C1 segment of cervical spinal cord (tissue), 14 donors: Measurements from ENCODE around the gene CHST9.
"Not testable (repeated sequence)": the region's sequence is repeated elsewhere in the genome, so short reads cannot be mapped to it uniquely, and the experiment has no call there.

Experiments used
- DNase-seq, 14 donors: peaks; one replicate each; lab custom pipeline; 2025; lab: John Stamatoyannopoulos, UW

The CHST9 gene

DNA sequence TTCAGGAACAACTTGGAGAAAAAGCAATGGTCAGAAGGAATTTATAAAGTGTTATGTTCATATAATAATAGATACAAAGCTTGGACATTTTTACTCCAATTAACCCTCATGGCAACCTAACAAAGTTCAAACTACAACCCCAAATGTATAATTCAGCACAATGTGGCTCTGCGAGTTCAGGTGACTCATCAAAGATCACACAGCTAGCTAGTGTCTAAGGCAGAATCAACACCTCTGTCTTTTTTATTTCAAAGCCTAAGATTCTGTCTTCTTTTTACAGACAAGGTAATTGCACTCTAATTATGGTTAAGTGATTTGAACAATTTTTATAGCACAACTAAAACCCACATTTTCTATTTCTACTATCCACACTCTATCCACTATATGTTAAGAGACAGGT, 90.5 kb downstream of the CHST9 start:
- no peak for DNase-seq

- not testable (repeated sequence) for DNase-seq
These were observed 91.8 kb downstream of the CHST9 start for GRCh38 chr18:27093290-27093689.

GRCh38 chr18:27081701-27082100, 103.4 kb downstream of the CHST9 start:
- DNase-seq: no peak

GRCh38 chr18:27075828-27076227, 109.3 kb downstream of the CHST9 start:
- no peak for DNase-seq

DNA sequence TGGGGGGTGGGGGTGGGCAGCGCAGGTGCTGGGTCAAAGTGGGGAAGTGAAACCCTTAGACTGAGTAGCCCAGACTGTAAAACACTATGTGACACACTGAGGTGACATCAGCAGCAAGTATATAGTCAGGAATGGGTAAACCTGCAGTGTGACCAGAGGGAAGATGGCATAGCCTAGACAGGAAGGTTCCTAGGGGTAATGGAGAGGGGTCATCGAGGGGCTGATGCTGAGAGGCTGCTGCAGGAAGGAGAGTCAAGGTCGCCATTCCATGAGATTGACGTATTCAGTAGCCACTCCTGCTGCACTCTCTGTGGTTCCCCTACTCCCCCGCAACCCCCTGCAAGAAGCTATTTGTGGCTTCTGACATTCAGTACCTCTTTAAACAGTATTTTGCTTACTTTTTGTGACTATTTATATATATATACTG, 111.7 kb downstream of the CHST9 start:
- DNase-seq: no peak

- no peak for DNase-seq
These were observed 120.4 kb downstream of the CHST9 start for GRCh38 chr18:27064673-27065072.

DNA sequence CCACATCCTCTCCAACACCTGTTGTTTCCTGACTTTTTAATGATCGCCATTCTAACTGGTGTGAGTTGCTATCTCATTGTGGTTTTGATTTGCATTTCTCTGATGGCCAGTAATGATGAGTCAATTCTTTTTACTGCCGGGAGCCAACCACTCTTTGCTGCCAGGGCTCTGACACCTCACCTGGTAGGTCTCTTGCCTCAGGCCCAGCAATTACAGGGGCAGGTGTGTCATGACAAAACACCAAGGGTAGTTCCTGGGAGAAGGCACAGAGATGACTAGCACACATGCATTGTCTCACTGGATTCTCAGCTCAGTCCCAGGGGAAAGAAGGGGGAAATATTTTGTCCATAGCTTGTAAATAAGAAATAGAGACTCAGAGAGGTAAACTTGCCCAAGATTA, 122.3 kb downstream of the CHST9 start:
- no peak for DNase-seq

DNA sequence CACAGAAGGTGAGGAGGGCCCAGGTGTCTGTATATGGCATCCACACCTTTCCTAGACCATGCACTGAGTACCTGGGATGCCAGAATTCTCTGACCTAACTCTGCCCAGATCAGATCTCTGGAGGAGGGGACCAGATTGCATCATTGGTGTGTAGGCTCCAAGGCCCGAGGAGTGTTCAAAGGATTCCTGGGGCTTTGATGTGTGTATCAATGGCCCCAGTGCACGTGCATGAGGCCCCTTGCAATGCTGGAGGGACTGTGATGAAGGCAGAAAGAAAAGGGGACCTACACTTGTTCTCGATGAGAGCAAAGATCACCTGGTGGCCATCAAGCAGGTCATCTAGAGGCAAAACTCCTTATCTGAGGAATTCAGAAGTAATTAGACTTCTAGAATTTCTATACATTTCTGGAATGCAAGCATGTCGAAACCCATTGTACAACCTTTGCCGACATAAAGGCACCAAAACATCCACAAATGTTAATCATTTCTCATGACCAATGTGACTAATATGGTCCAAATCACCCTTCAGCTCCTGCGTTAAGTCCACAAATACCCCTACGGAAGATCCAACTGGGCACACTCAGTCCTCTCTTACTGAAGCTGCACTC, 123.5 kb downstream of the CHST9 start:
- no peak for DNase-seq

DNA sequence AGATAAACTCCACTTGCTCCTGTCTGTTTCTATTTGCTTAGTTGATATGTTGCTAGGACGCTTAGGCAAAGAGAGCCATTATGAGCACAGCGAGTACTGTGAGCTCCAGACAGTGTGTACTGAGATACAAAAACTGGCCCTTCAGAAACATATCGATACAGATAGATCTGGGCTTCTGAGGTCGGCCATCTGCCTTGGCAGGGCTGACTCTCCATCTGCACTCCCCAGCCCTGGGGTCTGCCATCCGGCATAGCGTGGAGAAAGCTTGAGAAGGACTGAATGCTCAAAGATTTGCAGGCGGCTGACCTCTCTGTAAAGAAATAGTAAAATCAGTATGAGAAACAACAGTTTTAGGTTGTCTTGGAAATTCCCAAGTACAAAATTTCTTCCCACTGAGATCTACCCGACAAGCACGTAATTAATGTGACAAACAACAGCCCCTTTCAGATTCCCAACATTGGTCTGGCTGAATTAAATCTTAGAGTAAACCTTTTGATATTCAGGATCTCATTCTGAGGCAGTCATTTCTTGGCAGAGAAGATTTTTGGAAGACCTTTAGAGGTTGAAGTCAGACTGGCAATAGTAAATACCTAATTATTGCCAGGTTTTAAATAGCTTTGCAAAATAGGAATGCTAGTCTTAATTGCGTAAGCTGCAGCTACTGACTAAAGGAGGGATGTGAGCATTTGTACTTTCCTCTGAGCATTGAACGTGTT, 127.4 kb downstream of the CHST9 start:
- DNase-seq: peak in 9 of 14 donors; percentile 4 to 41 (median 24)

- no peak for DNase-seq
These were observed 130.2 kb downstream of the CHST9 start for GRCh38 chr18:27054926-27055325.

GRCh38 chr18:27049969-27050368, 135.1 kb downstream of the CHST9 start:
- no peak for DNase-seq

DNA sequence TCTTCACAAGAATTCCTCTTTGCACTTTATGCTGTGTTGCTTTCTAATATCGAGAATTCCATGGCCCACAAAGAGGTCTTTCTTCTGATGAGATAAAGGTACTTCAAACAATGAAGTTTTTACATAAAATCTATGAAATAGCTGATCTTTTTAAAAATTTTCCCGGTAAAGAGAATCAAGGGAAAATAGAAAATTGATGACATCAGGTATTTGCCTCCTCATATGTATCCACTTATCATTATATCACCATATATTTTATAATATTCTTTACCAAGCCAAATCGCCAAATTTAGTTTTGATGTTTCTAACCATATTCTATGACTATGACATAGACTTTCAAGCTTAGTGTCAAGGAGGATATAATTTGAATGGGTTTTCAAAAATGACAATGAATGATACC, 139.8 kb downstream of the CHST9 start:
- DNase-seq: no peak

DNA sequence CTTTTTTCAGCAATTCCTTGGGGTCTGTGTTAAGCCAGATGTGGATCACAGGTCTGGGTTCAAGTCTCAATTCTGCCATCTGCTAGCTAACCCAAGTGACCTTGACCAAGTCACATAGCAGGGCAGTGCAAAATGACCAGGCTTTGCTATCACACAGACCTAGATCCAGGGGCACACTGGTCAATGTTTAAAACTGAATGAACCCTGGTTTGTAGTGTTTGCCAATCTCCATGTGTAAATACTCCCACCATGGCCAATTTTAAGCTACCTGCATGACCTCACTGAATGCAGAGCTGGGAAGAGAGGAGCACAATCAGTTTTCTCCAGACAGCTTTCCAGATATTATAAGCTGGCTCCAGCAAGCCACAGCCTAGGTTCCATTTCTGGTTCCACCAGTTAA, 142.9 kb downstream of the CHST9 start:
- DNase-seq: no peak

DNA sequence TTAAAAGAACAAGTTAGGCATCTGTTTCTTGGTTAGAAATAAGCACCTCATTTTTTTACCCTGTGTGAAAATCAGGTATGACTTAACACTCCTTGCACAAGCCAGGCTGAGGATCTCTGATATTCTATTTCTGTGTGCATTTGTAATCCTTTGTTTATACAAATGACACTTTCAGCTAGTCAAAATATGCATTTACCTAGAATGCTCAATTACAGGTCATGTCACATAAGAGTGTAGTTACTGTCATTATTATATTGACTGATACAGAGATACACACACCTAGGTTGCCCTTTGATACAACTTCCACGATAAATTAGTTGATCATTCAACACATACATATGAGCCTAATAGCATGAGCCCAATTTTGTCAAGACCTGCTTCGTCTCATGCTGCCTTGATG, 144.3 kb downstream of the CHST9 start:
- DNase-seq: no peak

- no peak for DNase-seq
These were observed 151.4 kb downstream of the CHST9 start for GRCh38 chr18:27033722-27034121.

DNA sequence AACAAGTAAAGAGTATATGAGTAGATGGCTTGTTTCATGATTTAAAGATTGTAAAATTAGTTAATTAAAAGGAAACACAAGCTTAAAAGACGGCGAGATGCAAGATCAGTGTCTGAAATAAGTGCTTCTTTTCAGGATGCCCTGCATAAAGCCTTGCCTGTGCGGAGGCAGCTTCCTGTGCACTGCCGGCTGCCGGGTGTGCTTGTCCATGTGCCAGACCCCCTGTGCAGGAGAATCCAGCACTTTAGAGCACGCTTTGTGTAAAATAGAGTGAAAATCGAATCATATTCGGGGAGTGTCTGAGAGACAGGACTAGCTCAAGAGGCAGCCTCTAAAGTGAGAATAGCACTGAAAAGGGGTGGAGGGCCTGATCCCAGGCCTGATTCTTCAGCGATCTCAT, 154.7 kb downstream of the CHST9 start:
- no peak for DNase-seq

- DNase-seq: no peak
These were observed 162.6 kb downstream of the CHST9 start for GRCh38 chr18:27022477-27022876.

DNA sequence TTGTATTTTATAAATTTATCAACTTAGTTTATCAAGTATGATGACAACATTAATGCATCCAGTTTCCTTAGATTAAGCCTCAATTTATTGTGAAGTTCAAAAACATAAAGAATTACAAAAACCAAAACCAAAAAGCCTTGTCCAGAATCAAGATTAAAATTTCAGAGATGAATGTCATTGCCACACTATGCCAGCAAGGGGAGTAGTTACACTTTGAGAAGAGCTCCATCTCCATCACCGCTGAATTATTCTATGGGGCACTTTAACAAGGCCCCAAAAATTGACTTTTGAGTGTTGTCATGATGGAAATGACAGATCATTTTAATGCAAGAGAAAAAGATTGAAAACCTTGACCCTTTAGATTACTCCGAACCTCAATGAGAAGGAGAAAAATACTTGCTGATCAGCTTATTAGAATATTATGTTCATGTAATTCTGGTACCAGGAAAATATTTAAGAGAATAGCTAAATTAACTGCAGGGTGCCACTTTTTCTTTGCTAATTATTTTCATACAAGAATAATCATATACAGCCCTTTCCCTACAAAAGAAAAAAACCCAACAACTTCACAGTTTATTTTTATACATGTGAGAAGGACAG, 167.1 kb downstream of the CHST9 start:
- DNase-seq: no peak

DNA sequence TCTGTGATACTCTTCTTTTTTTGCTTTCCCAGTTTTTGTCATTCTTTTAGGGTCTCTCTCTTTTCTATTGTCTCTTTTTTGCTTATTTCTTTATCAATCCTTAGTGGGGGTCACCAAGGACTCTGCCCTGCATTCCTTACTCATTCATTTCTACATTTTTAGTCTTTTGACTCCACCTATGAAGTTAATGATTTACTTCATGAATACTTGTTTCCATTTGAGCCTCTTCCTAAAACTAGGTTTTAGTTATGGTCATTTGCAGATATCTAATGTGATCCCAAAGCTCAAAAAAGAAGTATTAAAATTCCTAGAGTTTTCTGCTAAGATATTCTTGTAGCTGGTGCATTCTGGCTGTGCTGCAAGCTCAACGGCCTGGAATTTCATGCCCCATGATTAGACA, 170.3 kb downstream of the CHST9 start:
- DNase-seq: no peak

DNA sequence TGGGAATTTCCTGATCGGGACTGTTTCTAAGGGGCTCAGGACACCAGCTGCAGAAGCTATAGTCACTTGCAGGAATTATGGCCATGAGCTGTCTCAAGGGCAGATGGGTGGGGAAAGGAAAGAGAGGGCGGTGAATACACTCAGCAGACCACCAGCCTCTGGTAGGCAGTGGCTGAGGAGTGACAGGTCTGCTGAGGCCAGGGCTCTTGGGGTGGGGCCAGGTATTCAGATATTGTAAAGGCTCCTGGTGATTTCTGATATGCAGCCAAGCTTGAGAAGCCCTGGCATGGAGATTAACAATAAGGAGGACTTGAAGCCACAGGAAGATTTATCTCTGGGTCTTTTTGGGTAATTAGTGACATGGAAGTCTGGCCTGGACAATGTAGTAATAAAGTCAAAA, 174.3 kb downstream of the CHST9 start:
- no peak for DNase-seq

DNA sequence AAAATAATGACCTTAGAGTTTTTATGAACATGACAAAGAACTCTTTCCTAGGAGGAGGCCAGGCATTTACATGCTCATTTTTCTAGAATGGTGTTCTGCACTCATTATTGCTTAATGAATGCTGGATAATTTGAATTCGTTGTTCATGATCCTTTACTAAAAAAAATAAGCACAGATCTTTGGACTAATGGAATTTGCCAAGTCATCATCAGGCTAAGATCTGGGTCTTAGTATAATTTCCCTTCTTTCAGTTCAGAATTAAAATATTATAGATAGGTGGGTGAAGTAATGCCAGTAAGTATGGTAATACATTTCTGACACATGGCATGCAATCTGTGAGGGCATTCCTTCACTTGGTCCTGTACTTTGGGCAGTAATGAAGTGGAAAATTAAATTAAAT, 175.8 kb downstream of the CHST9 start:
- DNase-seq: no peak

DNA sequence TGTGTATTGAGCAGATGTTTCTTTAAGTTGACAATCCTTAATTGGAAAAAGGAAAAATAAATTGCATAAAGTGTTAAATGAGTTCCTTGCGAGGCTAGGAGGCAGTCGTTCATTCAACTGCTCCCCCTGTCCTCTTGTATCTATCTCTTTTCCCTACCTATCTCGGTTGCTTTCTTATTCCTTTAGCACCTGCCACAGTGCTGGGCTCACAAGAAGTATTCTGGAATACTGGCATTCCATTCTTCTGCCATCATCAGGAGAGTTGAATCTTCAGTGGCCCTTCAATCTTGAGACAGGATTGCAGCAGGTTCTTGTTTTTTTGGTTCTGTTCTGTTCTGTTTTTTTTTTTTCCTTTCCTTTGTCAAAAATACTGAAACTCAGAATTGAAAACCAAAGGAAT, 176.5 kb downstream of the CHST9 start:
- DNase-seq: no peak

DNA sequence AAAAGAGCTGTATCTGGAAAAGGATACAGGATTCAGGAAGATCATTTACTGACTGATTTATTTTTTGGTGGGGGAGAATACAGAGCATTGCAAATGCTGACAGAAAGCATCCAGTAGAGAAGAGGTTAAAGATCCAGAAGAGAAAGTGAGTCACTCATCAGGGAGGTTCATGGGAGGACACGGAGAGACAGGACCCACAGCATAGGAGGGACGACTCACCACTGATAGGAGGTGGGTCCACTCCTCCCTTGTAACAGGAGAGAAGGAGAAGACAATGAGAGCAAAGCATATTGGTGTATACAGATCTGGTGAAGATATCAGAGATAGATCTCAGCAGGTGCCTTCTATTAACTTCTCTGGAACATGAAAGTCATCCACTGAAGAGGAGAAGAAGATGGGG, 177.2 kb downstream of the CHST9 start:
- no peak for DNase-seq
